Gastrocnemius medialis (tissue), 4 donors: ENCODE data around the gene ACTN2. TPM values are rescaled to one million over a fixed set of nuclear protein-coding genes. Genes with fewer than 3 reads are reported as not detected.

ENCODE experiments used
- ATAC-seq, 2 donors: fragments of 150-250 bp; one replicate each; pipeline ENCODE4 v1.9.1; 2016
- DNase-seq, 2 donors: peaks; one replicate each; pipeline ENCODE4 v3.0.0-alpha.2; 2019
- H3K27ac ChIP-seq, 4 donors: fragments of 200-600 bp; sonication (generic); 1 replicate in 1 of 4; 2 replicates in 3 of 4; pipeline ENCODE4 v1.5.1; 2016 to 2018; ENCODE audit warnings: mild to moderate bottlenecking in 2 of 4, moderate library complexity in 1 of 4
- H3K27me3 ChIP-seq, 3 donors: fragments of 200-600 bp; sonication (generic) in 2 of 3; 1 replicate in 1 of 3; 2 replicates in 2 of 3; pipeline versions ENCODE4 v1.5.1 to v1.6.0; 2016 to 2019; ENCODE audit warnings: mild to moderate bottlenecking in 1 of 3, moderate library complexity in 1 of 3
- H3K36me3 ChIP-seq, 2 donors: fragments of 200-600 bp; sonication (generic) in 1 of 2; one replicate each; pipeline ENCODE4 v1.5.1; 2017 to 2018
- H3K4me1 ChIP-seq, 2 donors: fragments of 200-600 bp; sonication (generic) in 1 of 2; one replicate each; pipeline ENCODE4 v1.5.1; 2016 to 2017; ENCODE audit warnings: mild to moderate bottlenecking in 2 of 2
- H3K4me3 ChIP-seq, 4 donors: fragments of 200-600 bp; sonication (generic) in 3 of 4; 1 replicate in 1 of 4; 2 replicates in 3 of 4; pipeline ENCODE4 v1.5.1; 2016 to 2019; ENCODE audit warnings: mild to moderate bottlenecking in 2 of 4
- H3K9me3 ChIP-seq, 3 donors: fragments of 200-600 bp; sonication (generic) in 2 of 3; 1 replicate in 1 of 3; 2 replicates in 2 of 3; pipeline ENCODE4 v1.5.1; 2016 to 2019
- CTCF ChIP-seq, 5 experiments: fragments of 450-650 bp in 3 of 5; fragments of 200-600 bp in 2 of 5; sonication (generic) in 2 of 5; IDR thresholded peaks in 4 of 5; conservative IDR thresholded peaks in 1 of 5; 1 replicate in 4 of 5; 2 replicates in 1 of 5; pipeline ENCODE4 v1.5.1; 2016 to 2019; ENCODE audit warnings: antibody characterized with exemption in 5 of 5, mild to moderate bottlenecking in 3 of 5, moderate library complexity in 3 of 5
- POLR2A ChIP-seq, 2 donors: fragments of 450-650 bp; IDR thresholded peaks; one replicate each; pipeline ENCODE4 v1.6.1; 2017; ENCODE audit warnings: antibody characterized with exemption in 2 of 2, mild to moderate bottlenecking in 2 of 2, moderate library complexity in 2 of 2
- in situ Hi-C, 4 donors: fragments of 200-750 bp; cut with MboI; loops; one replicate each; pipeline versions ENCODE4 v1.15.0 to v1.8.0; 2017; ENCODE audit warnings: low sequenced_read_pairs in 4 of 4
- intact Hi-C: fragments of 100-400 bp; cut with DNase I; formaldehyde crosslinking; loops from one replicate; pipeline ENCODE4 v1.15.1; 2023; ENCODE audit warnings: low total_unique reads
- total RNA-seq, 4 donors: library from RNA; depleted of rRNA; stranded (reverse); fragments of >200 nt; gene quantifications; one replicate each; pipeline versions ENCODE4 v1.1.0 to v1.2.3, GENCODE V29; 2016

Gene ACTN2
- total RNA-seq, 4 donors from 2014 or later, result 503 to 1,706 (median 1,214) TPM

- Histone ChIP-seq H3K4me1 (peaks cover 13 to 15% of the 10 kb centered on the region in 2 donors), H3K27me3 (no peaks in the 10 kb centered on the region), H3K9me3 (no peaks in the 10 kb centered on the region), H3K4me3 (no peak overlapping the region), H3K27ac (no peak overlapping the region), H3K36me3 (peaks cover 8 to 90% of the 10 kb centered on the region in 2 donors)
- in situ Hi-C loops (no loop called here), intact Hi-C loops (no loop called here)
- TF ChIP-seq CTCF (IDR thresholded peaks at IDR 0.05 in 4 of 5, conservative IDR thresholded peaks at IDR 0.05 in 1 of 5) (no peak), POLR2A (IDR thresholded peaks at IDR 0.05) (no peak)
- DNase-seq, result no peak
- no peak for ATAC-seq
Measured at GRCh38 chr1:236812334-236813030, 126.2 kb downstream of the ACTN2 start.

Other genes starting within 250 kb of the ACTN2 start
- 10 to 100 TPM; 11.1 to 20.7 (median 12.5) TPM for gene LGALS8, start 162.5 kb upstream of the ACTN2 start, total RNA-seq
- gene HEATR1, start 82.0 kb upstream of the ACTN2 start, total RNA-seq, result 10 to 100 TPM; 11.6 to 17.5 (median 15.8) TPM
- 10 to 100 TPM; 23.0 to 46.3 (median 29.1) TPM for gene MTR, start 108.8 kb downstream of the ACTN2 start, total RNA-seq